Esophagus muscularis mucosa (tissue), 4 donors: ENCODE measurements around the gene SIPA1L3. TPM values are rescaled to one million over a fixed set of nuclear protein-coding genes. Genes with fewer than 3 reads are reported as not detected.

Source experiments
- DNase-seq: peaks from one replicate; pipeline ENCODE4 v3.0.0-alpha.2; 2017; ENCODE audit errors: extremely low spot score
- H3K27ac ChIP-seq, 4 donors: fragments of 200-600 bp; sonication (generic); replicated peaks in 1 of 4; 1 replicate in 3 of 4; 2 replicates in 1 of 4; pipeline ENCODE4 v1.5.1; 2016 to 2019; ENCODE audit warnings: mild to moderate bottlenecking in 1 of 4
- H3K27me3 ChIP-seq, 4 donors: fragments of 200-600 bp; sonication (generic); one replicate each; pipeline versions ENCODE4 v1.5.1 to v1.6.0; 2016 to 2019
- H3K36me3 ChIP-seq, 4 donors: fragments of 200-600 bp; sonication (generic); one replicate each; pipeline ENCODE4 v1.5.1; 2016 to 2019
- H3K4me1 ChIP-seq, 4 donors: fragments of 200-600 bp; sonication (generic); one replicate each; pipeline ENCODE4 v1.5.1; 2016 to 2019
- H3K4me3 ChIP-seq, 4 donors: fragments of 200-600 bp; sonication (generic); 1 replicate in 2 of 4; 2 replicates in 2 of 4; pipeline ENCODE4 v1.5.1; 2016 to 2019; ENCODE audit warnings: mild to moderate bottlenecking in 4 of 4, moderate library complexity in 1 of 4
- H3K9me3 ChIP-seq, 4 donors: fragments of 200-600 bp; sonication (generic); 1 replicate in 3 of 4; 2 replicates in 1 of 4; pipeline ENCODE4 v1.5.1; 2016 to 2019
- CTCF ChIP-seq, 3 experiments: fragments of 200-600 bp in 2 of 3; fragments of 450-650 bp in 1 of 3; sonication (generic) in 2 of 3; IDR thresholded peaks; one replicate each; pipeline ENCODE4 v1.5.1; 2017 to 2019; ENCODE audit warnings: antibody characterized with exemption in 3 of 3, mild to moderate bottlenecking in 2 of 3, moderate library complexity in 1 of 3
- EP300 ChIP-seq: sonication (generic); formaldehyde crosslinking; IDR thresholded peaks from one replicate; pipeline ENCODE4 v1.6.1; 2017; ENCODE audit warnings: antibody characterized with exemption
- POLR2A ChIP-seq: fragments of 450-650 bp; IDR thresholded peaks from one replicate; pipeline ENCODE4 v1.6.1; 2017; ENCODE audit warnings: antibody characterized with exemption, moderate library complexity, mild to moderate bottlenecking, low read depth
- POLR2AphosphoS5 ChIP-seq, 2 donors: sonication (generic); formaldehyde crosslinking; IDR thresholded peaks; one replicate each; pipeline ENCODE4 v1.6.1; 2017; ENCODE audit warnings: antibody characterized with exemption in 2 of 2
- WGBS: methylation state at CpG from one replicate; pipeline ENCODE4 v1.1.5; 2018; 5-methylcytosine and 5-hydroxymethylcytosine counted together
- intact Hi-C: fragments of 100-400 bp; cut with DNase I; formaldehyde crosslinking; loops from one replicate; pipeline ENCODE4 v1.15.1; 2023
- total RNA-seq, 4 donors: library from RNA; depleted of rRNA; stranded (reverse); fragments of >200 nt; gene quantifications; one replicate each; pipeline versions ENCODE4 v1.1.0 to v1.2.1, GENCODE V29; 2016

SIPA1L3 gene
- total RNA-seq, 4 donors from 2014 or later, result 10.4 to 17.9 (median 13.2) TPM

GRCh38 chr19:37869766-37870340 lies 37.2 kb upstream of the SIPA1L3 start:
- Histone ChIP-seq H3K4me3 (no peak overlapping the region), H3K4me1 (no peaks in the 10 kb centered on the region), H3K9me3 (no peaks in the 10 kb centered on the region), H3K27me3 (no peaks in the 10 kb centered on the region), H3K36me3 (no peaks in the 10 kb centered on the region), H3K27ac (no peak overlapping the region)
- intact Hi-C loops, result no loop called here
- no peak for TF ChIP-seq POLR2A
- TF ChIP-seq EP300, result no peak
- TF ChIP-seq POLR2AphosphoS5 (IDR thresholded peaks at IDR 0.05), result no peak
- TF ChIP-seq CTCF (IDR thresholded peaks at IDR 0.05), result no peak
- DNase-seq, result no peak
- 67% methylated on average over 4 of the region's 4 CpGs for WGBS

- intact Hi-C loops, result no loop called here
- Histone ChIP-seq H3K27ac (no peak overlapping the region), H3K27me3 (no peaks in the 10 kb centered on the region), H3K4me3 (no peak overlapping the region), H3K4me1 (no peaks in the 10 kb centered on the region), H3K9me3 (no peaks in the 10 kb centered on the region), H3K36me3 (no peaks in the 10 kb centered on the region)
- 77% methylated on average over 5 of the region's 5 CpGs for WGBS
- no peak for TF ChIP-seq EP300
- TF ChIP-seq POLR2A, result no peak
- TF ChIP-seq CTCF (IDR thresholded peaks at IDR 0.05), result no peak
- TF ChIP-seq POLR2AphosphoS5 (IDR thresholded peaks at IDR 0.05), result no peak
- DNase-seq, result no peak
Observed at GRCh38 chr19:37872383-37872782, 34.6 kb upstream of the SIPA1L3 start.

- intact Hi-C loops, result no loop called here
- 17% methylated on average over 3 of the region's 3 CpGs for WGBS
- H3K27ac ChIP-seq, result no peak overlapping the region
Observed at GRCh38 chr19:37874784-37875183, 32.2 kb upstream of the SIPA1L3 start.

GRCh38 chr19:37876032-37876431 lies 31.0 kb upstream of the SIPA1L3 start:
- WGBS, result 46% methylated on average over 2 of the region's 2 CpGs
- H3K4me1 ChIP-seq, result no peaks in the 10 kb centered on the region
- no peak for DNase-seq
- H3K27ac ChIP-seq, result no peak overlapping the region
- TF ChIP-seq POLR2AphosphoS5 (IDR thresholded peaks at IDR 0.05), result no peak
- TF ChIP-seq CTCF (IDR thresholded peaks at IDR 0.05), result no peak
- TF ChIP-seq POLR2A, result no peak
- TF ChIP-seq EP300, result no peak
- H3K9me3 ChIP-seq, result no peaks in the 10 kb centered on the region
- intact Hi-C loops, result no loop called here
- no peaks in the 10 kb centered on the region for H3K27me3 ChIP-seq
- no peak overlapping the region for H3K4me3 ChIP-seq
- no peaks in the 10 kb centered on the region for H3K36me3 ChIP-seq

More at GRCh38 chr19:37874784-37875183, 32.2 kb upstream of the SIPA1L3 start:
- no peak overlapping the region for H3K4me3 ChIP-seq
- no peak for DNase-seq
- no peaks in the 10 kb centered on the region for H3K4me1 ChIP-seq
- no peaks in the 10 kb centered on the region for H3K9me3 ChIP-seq
- H3K27me3 ChIP-seq, result no peaks in the 10 kb centered on the region
- H3K36me3 ChIP-seq, result no peaks in the 10 kb centered on the region
- TF ChIP-seq EP300 (no peak), POLR2AphosphoS5 (IDR thresholded peaks at IDR 0.05) (no peak)

- WGBS, result 94% methylated on average over 3 of the region's 3 CpGs
- no peaks in the 10 kb centered on the region for H3K36me3 ChIP-seq
Observed at GRCh38 chr19:37877147-37877546, 29.9 kb upstream of the SIPA1L3 start.

More at GRCh38 chr19:37877147-37877546, 29.9 kb upstream of the SIPA1L3 start:
- intact Hi-C loops, result no loop called here
- no peak overlapping the region for H3K27ac ChIP-seq
- no peak overlapping the region for H3K4me3 ChIP-seq
- H3K9me3 ChIP-seq, result peaks cover 0 to 11% (median 8%) of the 10 kb centered on the region in 4 donors
- TF ChIP-seq POLR2AphosphoS5 (IDR thresholded peaks at IDR 0.05) (no peak), EP300 (no peak), CTCF (IDR thresholded peaks at IDR 0.05) (no peak), POLR2A (no peak)
- no peaks in the 10 kb centered on the region for H3K27me3 ChIP-seq
- H3K4me1 ChIP-seq, result no peaks in the 10 kb centered on the region
- no peak for DNase-seq
